GM12878 (cell line): ENCODE results near the gene WWTR1. TPM values are rescaled to one million over a fixed set of nuclear protein-coding genes. Genes with fewer than 3 reads are reported as not detected.

Experiments used
- ATAC-seq: fragments of 200-7000 bp; cut with Tn5 transposase; 3 replicates; pipeline ENCODE4 v1.9.1; 2020; ENCODE audit warnings: mild to moderate bottlenecking, moderate library complexity
- BruUV-seq: library from RNA; stranded (reverse); fragments of 400-500 nt; replicated peaks from 2 replicates; lab custom pipeline; 2021; lab: Mats Ljungman, UMichigan
- CTCF ChIA-PET: fragments of 300-600 bp; sonication (Branson Sonifier 250); formaldehyde crosslinking; extraction: SDS; loops from one replicate; lab custom pipeline; 2021; ENCODE audit warnings: inconsistent platforms; lab: Yijun Ruan, JAX
- POLR2A ChIA-PET: fragments of 350-600 bp; formaldehyde crosslinking; extraction: SDS; loops from one replicate; lab custom pipeline; 2021; ENCODE audit warnings: inconsistent platforms; lab: Charles Lee
- RAD21 ChIA-PET: fragments of 300-600 bp; sonication (Branson Sonifier 250); formaldehyde crosslinking; loops from one replicate; lab custom pipeline; 2023; ENCODE audit warnings: antibody characterized with exemption; ENCODE audit not compliant: unreplicated experiment; lab: Charles Lee
- SMC1A ChIA-PET: fragments of 300-600 bp; sonication (Branson Sonifier 250); formaldehyde crosslinking; loops from one replicate; lab custom pipeline; 2023; ENCODE audit not compliant: unreplicated experiment, uncharacterized antibody; lab: Charles Lee
- DNase-seq: peaks from one replicate; pipeline ENCODE4 v3.0.0-alpha.2; 2011; ENCODE audit warnings: low read depth, low spot score
- FAIRE-seq: peaks from 3 replicates; lab custom pipeline; 2011; peaks lifted over from hg19 to GRCh38; lab: Jason Lieb, UNC
- H2AFZ ChIP-seq: 2 replicates; pipeline ENCODE4 v1.6.0; 2011; ENCODE audit warnings: low read depth, low read length, control low read depth; ENCODE audit not compliant: control insufficient read depth
- H3K27ac ChIP-seq: 2 replicates; pipeline ENCODE4 v1.5.1; 2011; ENCODE audit warnings: control low read depth; ENCODE audit not compliant: control insufficient read depth, insufficient read depth
- H3K27me3 ChIP-seq, 2 experiments: replicated peaks in 1 of 2; 2 replicates each; pipeline versions ENCODE4 v1.6.0 to v1.6.1; 2011; ENCODE audit warnings: low read length in 1 of 2; ENCODE audit not compliant: control insufficient read depth in 2 of 2, insufficient read depth in 2 of 2
- H3K36me3 ChIP-seq, 2 experiments: 2 replicates each; pipeline ENCODE4 v1.5.1; 2011; ENCODE audit warnings: low read length in 1 of 2; ENCODE audit not compliant: control insufficient read depth in 2 of 2, insufficient read depth in 2 of 2
- H3K4me1 ChIP-seq: 2 replicates; pipeline ENCODE4 v1.6.1; 2011; ENCODE audit warnings: mild to moderate bottlenecking, low read length, moderate library complexity, mixed read lengths; ENCODE audit not compliant: control insufficient read depth, insufficient read depth
- H3K4me2 ChIP-seq: 2 replicates; pipeline ENCODE4 v1.6.0; 2011; ENCODE audit warnings: control low read depth; ENCODE audit not compliant: control insufficient read depth, insufficient read depth
- H3K4me3 ChIP-seq: fragments of 200-600 bp; sonication (generic); 2 replicates; pipeline ENCODE4 v1.5.1; 2016
- H3K79me2 ChIP-seq: 2 replicates; pipeline ENCODE4 v1.6.0; 2011; ENCODE audit warnings: low read length; ENCODE audit not compliant: control insufficient read depth, insufficient read depth
- H3K9ac ChIP-seq: 2 replicates; pipeline ENCODE4 v1.8.0; 2011; ENCODE audit warnings: low read length, control low read depth, mixed read lengths; ENCODE audit not compliant: control insufficient read depth, insufficient read depth
- H3K9me3 ChIP-seq: replicated peaks from 3 replicates; pipeline ENCODE4 v1.5.1; 2011; ENCODE audit warnings: mild to moderate bottlenecking, low read length; ENCODE audit not compliant: control insufficient read depth, insufficient read depth
- H4K20me1 ChIP-seq: 2 replicates; pipeline ENCODE4 v1.6.0; 2011; ENCODE audit not compliant: control insufficient read depth, insufficient read depth
- ASH2L ChIP-seq: fragments of 300-600, 200-600 bp; sonication (generic); IDR thresholded peaks from 2 replicates; pipeline ENCODE4 v1.6.1; 2017; ENCODE audit warnings: low read depth, mild to moderate bottlenecking, borderline replicate concordance
- ATF3 ChIP-seq: IDR thresholded peaks from 2 replicates; pipeline ENCODE4 v1.6.1; 2011; ENCODE audit warnings: low read depth, mild to moderate bottlenecking, low read length, moderate library complexity, borderline replicate concordance; ENCODE audit errors: extremely low read depth
- BACH1 ChIP-seq: fragments of 450-650 bp; IDR thresholded peaks from 2 replicates; pipeline ENCODE4 v1.6.1; 2017; ENCODE audit warnings: mild to moderate bottlenecking, borderline replicate concordance
- ELK1 ChIP-seq: IDR thresholded peaks from 2 replicates; pipeline ENCODE4 v1.6.1; 2012; ENCODE audit warnings: low read depth, low read length, improper control_type of control experiment
- MLLT1 ChIP-seq: fragments of 450-650 bp; IDR thresholded peaks from 2 replicates; pipeline ENCODE4 v1.6.1; 2016; ENCODE audit warnings: mild to moderate bottlenecking
- SIN3A ChIP-seq: IDR thresholded peaks from 2 replicates; pipeline ENCODE4 v1.6.1; 2012; ENCODE audit warnings: low read depth, low read length, improper control_type of control experiment
- SUPT20H ChIP-seq: IDR thresholded peaks from 2 replicates; pipeline ENCODE4 v1.6.1; 2011; ENCODE audit warnings: low read depth, mild to moderate bottlenecking, low read length, moderate library complexity, borderline replicate concordance; ENCODE audit not compliant: control insufficient read depth
- WGBS: methylation state at CpG from one replicate; pipeline ENCODE4 v1.1.6; 2016; ENCODE audit warnings: low lambda C conversion rate; ENCODE audit not compliant: insufficient replicate concordance, insufficient coverage; ENCODE audit errors: missing lambda C conversion rate; 5-methylcytosine and 5-hydroxymethylcytosine counted together
- in situ Hi-C: fragments of 300-500 bp; cut with MboI; formaldehyde crosslinking; loops from 9 replicates; pipeline ENCODE4 v1.14.3; 2018; ENCODE audit warnings: mixed read lengths
- intact Hi-C: fragments of 100-400 bp; cut with micrococcal nuclease; formaldehyde crosslinking; loops from one replicate; pipeline ENCODE4 v1.14.2; 2022; ENCODE audit not compliant: unreplicated experiment
- polyA plus RNA-seq, 11 experiments: library from polyadenylated mRNA; depleted of rRNA in 4 of 11; unstranded in 6 of 11; stranded (reverse) in 5 of 11; fragments of >200 nt; fragmentation: Nextera tagmentation in 4 of 11; fragmentation: Illumina TruSeq in 1 of 11; extraction: Ambion mirVana in 4 of 11; extraction: Trizol in 1 of 11; gene quantifications; 1 replicate in 1 of 11; 2 replicates in 10 of 11; pipeline versions ENCODE4 v1.2.1 to v1.2.3, GENCODE V29; 2011 to 2016; ENCODE audit warnings: inconsistent platforms in 2 of 11, missing spikeins in 2 of 11, low read depth in 1 of 11
- total RNA-seq, 4 experiments: library from RNA; depleted of rRNA in 3 of 4; stranded (reverse); fragments of >200 nt in 3 of 4; fragmentation: Illumina TruSeq in 1 of 4; extraction: Trizol in 1 of 4; gene quantifications; 2 replicates each; pipeline versions ENCODE4 v1.2.1 to v1.2.3, GENCODE V29; 2013 to 2021

The WWTR1 gene
- total and polyA plus RNA-seq, 10 of the 15 experiments (the other 5 are each of a cell fraction or from before 2014, with no cell fraction given), result 2.5 to 18.5 (median 5.8) TPM

GRCh38 chr3:149706905-149707304 is 49.1 kb upstream of the WWTR1 start:
- ChIA-PET SMC1A (interaction anchor here (0.9 to 4.5 kb wide), 3 partner anchors 10 to 138 kb away, joined by 3 to 34 read pairs (median 8); no protein-coding TSS in a partner anchor), CTCF (interaction anchor here (1.0 to 1.7 kb wide), 4 partner anchors 10 to 176 kb away, joined by 3 to 7 read pairs (median 4); no protein-coding TSS in a partner anchor), POLR2A (no interaction called here), RAD21 (interaction anchor here (1.1 to 1.5 kb wide), 2 partner anchors 60 to 139 kb away, joined by 3 read pairs; no protein-coding TSS in a partner anchor)
- no peaks in the 10 kb centered on the region for H3K79me2 ChIP-seq
- H3K9ac ChIP-seq, result no peak overlapping the region
- no peak overlapping the region for H3K4me3 ChIP-seq
- intact Hi-C loops, result no loop called here
- H2AFZ ChIP-seq, result no peak overlapping the region
- no peaks in the 10 kb centered on the region for H3K36me3 ChIP-seq
- no peaks in the 10 kb centered on the region; the same call in 2 of the 3 replicates for H3K9me3 ChIP-seq
- no TSS peak for BruUV-seq
- TF ChIP-seq MLLT1, result no peak
- TF ChIP-seq ELK1, result no peak
- TF ChIP-seq BACH1, result no peak
- no peak for TF ChIP-seq ATF3
- TF ChIP-seq SUPT20H, result no peak
- no peak for TF ChIP-seq SIN3A
- no peak for TF ChIP-seq ASH2L
- WGBS, result 79% methylated on average over 3 of the region's 3 CpGs
- in situ Hi-C loops, result no loop called here
- no peak for DNase-seq
- ATAC-seq, result no peak
- H4K20me1 ChIP-seq, result no peaks in the 10 kb centered on the region
- no peak for FAIRE-seq
- H3K4me2 ChIP-seq, result no peak overlapping the region
- H3K27me3 ChIP-seq, result no peaks in the 10 kb centered on the region
- H3K27ac ChIP-seq, result no peak overlapping the region
- H3K4me1 ChIP-seq, result no peaks in the 10 kb centered on the region
